HG02678 (cell line): Measurements from ENCODE around the gene MEX3A.
A peak's percentile ranks its signal among the peaks of the same experiment; 100 is the strongest.
"Not testable (repeated sequence)": the region's sequence is repeated elsewhere in the genome, so short reads cannot be mapped to it uniquely, and the experiment has no call there.

ENCODE experiments used
- ATAC-seq: cut with Tn5 transposase; IDR thresholded peaks from one replicate; pipeline ENCODE4 v1.9.1; 2021; ENCODE audit warnings: mild to moderate bottlenecking, moderate library complexity; ENCODE audit not compliant: unreplicated experiment

MEX3A gene

DNA sequence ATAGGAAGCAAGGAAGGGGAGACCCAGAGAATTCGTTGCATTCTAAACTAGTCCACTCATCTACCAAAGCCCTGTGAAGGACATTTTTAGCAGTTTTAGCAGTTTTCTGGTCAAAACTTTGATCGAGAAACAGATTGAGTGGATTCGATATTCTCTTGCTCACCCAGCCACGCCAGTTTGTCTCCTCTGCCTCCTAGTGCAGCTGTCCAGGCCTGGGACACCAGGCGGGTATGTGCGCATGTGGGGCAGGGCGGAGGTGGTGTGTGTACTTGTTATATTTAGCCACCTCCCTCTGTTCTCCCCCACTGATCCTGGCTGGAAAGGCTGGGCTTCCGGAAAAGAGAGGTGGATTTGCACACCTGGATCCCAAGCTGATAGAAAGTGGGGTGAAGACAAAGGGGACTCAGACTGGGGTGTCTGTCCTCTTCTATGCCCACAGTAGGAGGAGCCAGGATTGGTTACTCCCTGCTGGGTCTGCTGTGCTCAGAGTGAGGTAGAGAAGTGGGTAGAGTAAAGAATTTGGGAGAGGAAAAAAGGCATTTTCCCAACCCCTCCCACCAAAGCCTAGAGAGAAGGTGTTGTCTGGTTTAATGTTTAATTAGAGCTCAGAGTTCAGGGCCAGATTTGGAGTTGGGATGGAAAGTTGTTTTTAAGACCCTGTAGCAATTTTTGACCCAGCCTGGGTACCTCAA, 36.1 kb upstream of the MEX3A start:
- no peak for ATAC-seq

DNA sequence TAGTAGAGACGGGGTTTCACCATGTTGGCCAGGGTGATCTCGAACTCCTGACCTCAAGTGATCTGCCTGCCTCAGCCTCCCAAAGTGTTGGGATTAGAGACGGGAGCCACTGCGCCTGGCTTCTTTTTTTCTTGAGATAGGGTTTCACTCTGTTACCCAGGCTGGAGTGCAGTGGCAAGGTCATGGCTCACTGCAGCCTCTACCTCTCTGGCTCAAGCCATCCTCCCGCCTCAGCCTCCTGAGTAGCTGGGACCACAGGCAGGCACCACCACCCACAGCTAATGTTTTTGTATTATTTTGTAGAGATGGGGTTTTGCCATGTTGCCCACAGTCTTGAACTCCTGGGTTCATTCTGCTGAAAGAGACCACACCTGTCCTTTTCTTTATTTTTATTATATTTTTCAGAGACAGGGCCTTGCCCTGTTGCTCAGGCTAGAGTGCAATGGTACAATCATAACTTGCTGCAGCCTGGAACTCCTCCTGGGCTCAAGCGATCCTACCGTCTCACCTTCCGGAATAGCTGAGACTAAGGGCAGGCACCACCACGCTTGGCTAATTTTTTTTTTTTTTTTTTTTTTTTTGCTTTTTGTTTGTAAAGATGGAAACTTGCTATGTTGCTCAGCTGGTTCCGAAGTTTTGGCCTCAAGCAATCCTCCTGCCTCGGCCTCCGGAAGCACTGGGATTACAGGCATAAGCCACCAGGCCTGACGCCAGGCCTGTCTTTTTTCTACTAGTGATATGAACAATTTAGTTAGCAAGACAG, 35.3 kb upstream of the MEX3A start:
- no peak for ATAC-seq

DNA sequence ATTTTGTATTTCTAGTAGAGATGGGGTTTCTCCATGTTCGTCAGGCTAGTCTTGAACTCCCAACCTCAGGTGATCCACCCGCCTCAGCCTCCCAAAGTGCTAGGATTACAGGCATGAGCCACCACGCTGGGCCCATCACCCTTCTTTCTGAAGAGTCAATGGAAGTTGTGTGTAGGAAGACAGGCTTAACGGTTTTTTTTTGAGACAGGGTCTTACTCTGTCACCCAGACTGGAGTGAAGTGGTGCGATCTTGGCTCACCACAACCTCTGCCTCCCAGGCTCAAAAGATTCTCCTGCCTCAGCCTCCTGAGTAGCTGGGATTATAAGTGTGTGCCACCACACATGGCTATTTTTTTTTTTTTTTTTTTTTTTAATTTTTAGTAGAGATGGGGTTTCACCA, 34.5 kb upstream of the MEX3A start:
- ATAC-seq, result not testable (repeated sequence)

DNA sequence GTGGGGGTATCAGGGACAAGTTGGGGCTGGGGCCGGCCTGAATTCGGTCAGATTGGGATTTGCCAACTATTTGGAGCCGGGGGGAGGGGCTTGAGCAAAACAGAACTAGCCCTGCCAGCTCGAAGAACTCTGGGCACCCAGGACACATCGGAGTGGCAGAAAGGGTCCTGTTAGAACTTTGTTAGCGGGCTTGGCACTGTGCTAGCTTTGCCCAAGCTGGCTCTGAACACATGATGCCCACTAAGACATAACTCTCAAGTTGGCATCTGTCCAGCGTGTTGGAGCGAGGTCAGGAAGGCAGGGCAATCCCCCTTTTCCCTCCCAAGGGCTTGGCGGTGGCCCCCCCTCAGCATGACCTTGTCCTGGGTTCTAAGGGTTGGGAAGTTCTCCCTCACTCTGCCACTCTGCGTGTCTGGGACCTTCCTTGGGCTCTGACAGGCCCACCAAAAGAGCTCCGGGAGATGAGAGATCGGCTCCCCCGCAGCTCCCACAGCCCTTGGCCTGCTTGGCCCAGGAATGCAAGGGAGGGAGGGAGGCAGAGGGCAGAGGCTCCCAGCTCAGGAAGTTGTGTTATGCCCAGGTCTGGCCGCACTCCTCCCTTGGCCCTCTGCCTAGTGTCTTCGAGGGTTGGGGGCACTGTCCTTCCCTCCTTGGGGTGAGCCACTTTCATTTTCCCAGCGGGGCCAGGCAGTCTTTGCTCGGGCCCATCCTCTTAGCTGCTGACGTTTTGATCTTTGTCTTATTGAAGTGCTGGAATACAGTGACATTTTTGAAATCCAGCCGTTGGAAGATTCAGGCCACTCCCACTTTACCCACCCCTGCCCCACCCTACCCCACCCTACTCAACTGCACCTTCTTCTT, 33.5 kb upstream of the MEX3A start:
- no peak for ATAC-seq

DNA sequence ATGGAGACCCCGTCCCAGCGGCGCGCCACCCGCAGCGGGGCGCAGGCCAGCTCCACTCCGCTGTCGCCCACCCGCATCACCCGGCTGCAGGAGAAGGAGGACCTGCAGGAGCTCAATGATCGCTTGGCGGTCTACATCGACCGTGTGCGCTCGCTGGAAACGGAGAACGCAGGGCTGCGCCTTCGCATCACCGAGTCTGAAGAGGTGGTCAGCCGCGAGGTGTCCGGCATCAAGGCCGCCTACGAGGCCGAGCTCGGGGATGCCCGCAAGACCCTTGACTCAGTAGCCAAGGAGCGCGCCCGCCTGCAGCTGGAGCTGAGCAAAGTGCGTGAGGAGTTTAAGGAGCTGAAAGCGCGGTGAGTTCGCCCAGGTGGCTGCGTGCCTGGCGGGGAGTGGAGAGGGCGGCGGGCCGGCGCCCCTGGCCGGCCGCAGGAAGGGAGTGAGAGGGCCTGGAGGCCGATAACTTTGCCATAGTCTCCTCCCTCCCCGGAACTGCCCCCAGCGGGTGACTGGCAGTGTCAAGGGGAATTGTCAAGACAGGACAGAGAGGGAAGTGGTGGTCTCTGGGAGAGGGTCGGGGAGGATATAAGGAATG, 32.8 kb upstream of the MEX3A start:
- ATAC-seq, result no peak

DNA sequence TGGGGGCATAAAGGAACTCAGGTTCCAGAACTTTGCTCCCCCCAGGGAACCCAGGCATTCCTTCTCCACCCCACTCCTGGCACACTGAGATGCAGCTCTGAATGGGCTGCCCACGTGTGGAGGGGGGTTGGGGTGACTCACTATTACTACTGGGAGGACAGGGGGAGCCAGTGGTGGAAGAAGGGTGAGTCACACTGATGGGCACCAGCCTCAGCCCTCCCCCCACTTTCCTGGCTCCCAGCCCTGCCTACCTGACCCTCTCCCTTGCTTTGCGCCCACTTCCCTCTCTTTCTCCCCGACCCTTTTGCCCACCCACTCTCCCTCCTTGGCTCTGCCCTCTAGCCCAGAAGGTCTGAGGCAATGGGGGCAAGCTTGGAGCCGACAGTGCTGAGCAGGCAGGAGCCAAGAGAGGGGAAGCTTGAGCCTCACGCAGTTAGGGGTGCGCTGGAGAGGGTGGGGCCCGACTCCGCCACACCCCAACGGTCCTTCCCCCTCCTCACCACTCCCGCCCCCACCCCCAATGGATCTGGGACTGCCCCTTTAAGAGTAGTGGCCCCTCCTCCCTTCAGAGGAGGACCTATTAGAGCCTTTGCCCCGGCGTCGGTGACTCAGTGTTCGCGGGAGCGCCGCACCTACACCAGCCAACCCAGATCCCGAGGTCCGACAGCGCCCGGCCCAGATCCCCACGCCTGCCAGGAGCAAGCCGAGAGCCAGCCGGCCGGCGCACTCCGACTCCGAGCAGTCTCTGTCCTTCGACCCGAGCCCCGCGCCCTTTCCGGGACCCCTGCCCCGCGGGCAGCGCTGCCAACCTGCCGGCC, 32.0 kb upstream of the MEX3A start, which contains the start of gene LMNA:
Gene LMNA (plus strand): TSS at position 611 of the 818 bp plus-strand sequence. CDS start 208 bp downstream, outside the sequence.
- ATAC-seq, result peak; percentile 78

DNA sequence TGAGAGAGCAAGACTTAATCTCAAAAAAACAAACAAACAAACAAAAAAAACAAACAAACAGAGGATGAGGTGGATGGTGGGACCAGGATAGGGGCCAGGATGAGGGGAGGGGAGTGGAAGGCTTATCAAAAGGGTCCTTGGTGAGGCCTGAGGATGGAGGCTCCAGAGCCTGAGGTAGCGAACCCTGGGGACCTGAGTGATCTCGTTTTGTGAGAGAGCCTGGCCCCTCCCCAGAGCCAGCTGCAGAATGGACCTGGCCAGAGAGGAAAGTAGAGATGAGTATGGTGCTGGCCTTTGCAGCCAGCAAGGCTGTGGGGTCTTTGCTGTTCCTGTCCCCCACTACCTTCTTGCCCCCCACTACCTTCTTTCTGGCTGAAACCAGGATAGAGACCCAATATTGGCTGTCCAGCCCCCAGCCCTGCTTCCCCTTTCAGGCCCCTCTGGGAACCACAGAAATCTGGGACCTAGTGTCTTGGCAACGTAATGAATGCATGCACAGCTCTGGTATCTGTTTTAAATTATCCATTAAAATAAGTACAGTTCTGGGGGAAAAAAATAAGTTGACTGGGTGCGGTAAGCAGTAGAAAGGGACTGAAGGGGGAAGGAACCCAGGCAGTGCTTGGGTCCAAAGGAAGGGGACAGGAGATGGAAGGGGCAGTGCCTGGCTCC, 31.2 kb upstream of the MEX3A start:
- ATAC-seq, result no peak

DNA sequence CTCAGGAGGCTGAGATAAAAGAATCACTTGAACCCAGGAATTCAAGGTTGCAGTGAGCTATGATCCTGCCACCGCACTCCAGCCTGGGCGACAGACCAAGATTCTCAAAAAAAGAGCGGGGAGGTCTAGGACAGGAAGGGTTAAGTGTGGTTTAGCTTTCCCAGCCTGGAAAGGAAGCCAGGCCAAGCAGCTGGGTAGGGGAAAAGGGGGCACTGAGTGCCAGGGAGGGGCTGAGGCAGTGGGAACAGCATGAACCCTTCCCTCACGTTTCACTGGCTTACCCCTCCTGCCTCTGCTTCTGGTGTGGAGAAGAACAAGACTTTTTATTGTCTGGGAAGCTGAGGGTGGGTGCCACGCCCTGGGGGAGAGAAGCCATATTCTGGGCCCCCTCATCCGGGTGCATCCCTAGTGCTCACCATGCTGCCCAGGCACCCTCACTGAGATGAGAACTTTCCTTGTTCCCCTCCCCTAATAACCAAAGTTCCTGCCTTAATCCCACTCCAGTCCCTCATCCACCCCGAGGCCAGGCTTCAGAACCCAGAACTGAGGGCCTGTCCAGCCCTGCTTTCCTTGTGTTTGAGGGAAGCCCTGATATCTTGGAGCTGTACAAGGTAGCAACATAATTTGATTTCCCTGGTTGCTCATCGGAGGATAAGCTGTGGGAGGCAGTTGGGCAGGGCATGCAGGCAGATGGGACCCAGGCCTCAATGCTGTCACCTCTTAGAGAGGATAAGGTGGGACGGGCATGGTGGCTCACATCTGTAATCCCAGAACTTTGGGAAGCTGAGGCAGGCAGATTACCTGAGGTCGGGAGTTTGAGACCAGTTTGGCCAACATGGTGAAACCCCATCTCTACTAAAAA, 30.2 kb upstream of the MEX3A start:
- ATAC-seq, result no peak

DNA sequence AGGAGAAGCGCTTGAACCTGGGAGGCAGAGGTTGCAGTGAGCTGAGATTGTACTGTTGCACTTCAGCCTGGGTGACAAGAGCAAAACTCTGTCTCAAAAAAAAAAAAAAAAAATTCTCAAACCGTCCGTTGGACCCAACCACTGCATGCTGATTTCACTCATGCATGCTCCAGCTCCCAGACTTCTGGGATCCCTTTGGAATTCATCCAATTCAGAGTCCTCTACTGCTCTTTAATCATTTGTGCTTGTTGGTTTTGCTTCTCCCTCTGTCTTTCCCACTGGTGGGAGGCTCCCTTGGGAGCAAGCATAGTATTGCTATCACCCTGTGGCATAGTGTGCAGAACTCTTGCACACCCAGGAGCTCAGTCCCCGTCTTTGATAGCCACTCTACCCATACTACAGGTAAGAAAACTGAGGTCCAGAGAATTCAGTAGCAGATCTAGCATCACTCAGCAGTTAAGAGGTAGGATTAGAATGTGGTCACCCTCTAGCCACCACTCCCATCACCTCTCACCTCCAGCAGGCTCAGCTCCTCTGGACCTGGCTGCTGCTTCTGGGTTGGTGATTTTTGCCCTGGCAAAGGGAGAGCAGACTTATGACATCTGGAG, 29.2 kb upstream of the MEX3A start:
- ATAC-seq, result no peak

DNA sequence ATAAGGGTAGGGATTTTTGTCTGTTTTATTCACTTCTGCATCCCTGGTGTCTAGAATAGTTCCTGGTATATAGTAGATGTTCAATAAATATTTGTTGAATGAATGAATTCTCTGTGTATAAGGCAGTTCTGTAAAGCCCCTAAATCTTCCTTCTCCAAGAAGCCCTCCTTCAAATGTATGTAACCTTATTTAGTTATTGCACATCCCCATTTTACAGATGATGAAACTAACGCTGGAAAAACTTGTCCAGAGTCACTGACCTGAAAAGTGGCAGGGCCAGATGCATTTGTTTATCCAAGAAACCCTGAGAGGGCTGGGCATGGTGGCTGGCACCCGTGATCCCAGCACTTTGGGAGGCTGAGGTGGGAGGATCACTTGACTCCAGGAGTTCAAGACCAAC, 28.0 kb upstream of the MEX3A start:
- ATAC-seq, result no peak

DNA sequence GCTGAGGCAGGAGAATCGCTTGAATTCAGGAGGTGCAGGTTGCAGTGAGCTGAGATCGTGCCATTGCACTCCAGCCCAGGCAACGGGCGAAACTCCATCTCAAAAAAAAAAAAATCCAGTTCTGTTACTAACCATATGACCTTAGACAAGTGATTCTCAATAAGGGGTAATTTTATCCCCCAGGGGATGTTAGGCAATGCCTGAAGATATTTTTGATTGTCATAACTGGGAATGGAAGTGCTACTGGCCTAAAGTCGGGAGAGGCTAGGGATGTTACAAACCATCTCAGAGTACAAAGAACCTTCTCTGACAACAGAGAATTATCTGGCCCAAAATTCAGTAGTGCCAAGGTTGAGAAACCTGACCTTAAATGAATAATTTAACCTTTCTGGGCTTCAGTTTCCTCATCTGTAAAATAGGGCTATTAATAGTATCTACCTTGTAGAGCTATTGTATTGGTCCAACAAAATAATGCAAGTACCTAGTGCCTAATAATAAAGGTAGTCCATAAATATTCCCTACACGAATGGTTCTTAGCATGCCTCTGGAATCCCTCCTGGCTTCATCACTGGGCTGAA, 26.5 kb upstream of the MEX3A start:
- ATAC-seq, result no peak

DNA sequence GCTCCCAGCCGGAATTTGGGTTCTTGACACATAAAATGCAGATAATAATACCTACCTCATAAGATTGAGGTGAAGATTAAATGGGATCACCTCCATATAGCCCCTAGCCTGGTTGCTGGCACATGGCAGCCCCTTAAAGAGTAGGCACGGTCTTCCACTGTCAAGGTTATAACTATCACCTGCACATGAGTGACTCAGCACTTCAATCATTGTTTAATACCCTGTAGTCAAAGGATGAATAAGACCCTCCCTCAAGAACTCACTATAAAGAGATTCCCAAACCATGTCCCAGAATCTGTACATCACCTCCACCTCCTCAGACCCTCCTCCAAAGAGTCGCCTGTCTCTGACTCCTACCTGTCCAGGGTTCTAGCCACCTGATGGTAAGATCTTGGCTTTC, 25.8 kb upstream of the MEX3A start:
- ATAC-seq, result no peak

DNA sequence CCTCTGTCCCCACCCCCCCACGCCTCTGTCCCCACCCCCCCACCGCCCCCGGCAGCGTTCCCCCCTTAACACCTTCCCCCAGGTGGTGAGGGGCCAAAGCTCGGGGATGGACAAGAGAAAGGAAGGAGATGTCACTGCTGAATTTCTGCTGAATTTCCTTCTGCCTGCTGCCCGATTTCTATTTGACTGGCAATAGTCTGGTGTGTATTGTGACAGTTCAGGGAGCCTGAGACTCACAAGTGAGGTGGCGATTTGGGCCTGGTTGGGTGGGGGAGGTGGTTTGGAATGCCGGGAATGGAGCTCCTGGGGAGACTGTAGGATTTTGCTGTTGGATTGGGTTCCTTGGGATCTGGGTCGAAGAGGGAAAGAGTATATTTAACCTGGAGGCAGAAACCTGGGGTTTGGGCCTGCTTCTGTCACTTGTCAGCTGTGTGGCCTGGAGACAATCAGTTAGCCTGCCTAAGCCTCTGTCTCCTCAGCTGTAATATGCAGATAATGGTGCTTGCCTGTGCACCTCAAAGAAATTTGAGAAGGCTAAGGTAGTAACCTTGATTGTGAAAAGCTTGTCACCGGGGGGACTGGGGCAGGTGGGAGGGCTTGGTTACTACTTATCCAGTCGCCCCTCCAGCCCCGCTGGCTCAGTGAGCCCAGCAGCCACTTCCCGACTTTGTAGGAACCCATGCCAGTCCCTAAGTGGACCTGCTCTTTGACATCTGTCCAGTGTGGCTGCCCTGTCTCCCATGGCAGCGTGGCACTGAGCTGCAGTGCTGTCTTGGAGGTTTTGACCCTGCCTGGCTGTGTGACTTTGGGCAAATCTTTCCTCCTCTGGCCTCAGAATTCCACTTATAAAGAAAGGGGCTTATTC, 24.6 kb upstream of the MEX3A start:
- no peak for ATAC-seq

DNA sequence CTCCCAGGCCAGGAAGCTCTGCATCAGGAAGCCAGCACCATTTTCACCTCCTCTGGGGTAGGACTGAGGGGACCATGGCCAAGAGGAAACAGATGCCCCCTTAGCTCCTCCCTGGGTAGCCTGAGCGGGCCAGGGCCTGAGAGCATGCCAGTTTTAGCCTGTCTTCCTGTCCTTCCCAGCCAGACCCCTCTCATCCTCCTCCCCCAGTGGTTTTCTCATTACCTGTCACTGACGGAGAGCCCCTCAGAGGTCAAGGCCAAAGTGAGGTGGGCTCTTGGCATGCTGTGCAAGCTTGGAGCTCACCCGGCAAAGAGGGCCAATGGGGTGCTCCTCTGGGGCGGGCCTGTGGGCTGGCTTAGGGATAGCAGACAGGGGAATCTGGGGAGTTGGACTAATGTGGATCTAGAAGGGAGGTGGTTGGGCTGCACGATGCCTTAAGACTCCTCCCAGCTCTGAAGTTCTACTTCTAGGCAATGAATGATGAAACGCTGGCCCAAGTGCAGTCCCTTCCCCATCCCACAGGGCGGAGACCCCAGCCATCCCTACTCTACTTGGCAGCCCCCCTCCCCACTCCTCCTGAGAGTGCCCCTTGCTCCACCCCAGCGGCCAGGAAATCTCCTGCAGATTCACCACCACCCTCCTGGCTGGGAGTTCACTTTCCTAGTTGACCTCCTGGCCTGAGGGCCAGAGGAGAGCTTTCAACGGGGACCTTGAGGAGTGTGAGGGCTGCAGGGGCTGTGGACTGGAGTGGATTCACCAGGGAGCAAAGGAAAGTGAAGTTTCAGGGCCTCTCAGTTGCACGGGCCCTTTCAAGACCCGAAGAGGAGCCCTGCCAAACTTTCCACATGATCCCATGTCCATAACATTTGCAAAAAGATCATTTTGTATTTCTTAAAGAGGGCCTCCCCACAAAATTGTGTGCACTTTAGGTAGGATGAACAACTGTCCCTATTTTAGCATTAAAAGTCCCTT, 22.9 kb upstream of the MEX3A start:
- no peak for ATAC-seq

DNA sequence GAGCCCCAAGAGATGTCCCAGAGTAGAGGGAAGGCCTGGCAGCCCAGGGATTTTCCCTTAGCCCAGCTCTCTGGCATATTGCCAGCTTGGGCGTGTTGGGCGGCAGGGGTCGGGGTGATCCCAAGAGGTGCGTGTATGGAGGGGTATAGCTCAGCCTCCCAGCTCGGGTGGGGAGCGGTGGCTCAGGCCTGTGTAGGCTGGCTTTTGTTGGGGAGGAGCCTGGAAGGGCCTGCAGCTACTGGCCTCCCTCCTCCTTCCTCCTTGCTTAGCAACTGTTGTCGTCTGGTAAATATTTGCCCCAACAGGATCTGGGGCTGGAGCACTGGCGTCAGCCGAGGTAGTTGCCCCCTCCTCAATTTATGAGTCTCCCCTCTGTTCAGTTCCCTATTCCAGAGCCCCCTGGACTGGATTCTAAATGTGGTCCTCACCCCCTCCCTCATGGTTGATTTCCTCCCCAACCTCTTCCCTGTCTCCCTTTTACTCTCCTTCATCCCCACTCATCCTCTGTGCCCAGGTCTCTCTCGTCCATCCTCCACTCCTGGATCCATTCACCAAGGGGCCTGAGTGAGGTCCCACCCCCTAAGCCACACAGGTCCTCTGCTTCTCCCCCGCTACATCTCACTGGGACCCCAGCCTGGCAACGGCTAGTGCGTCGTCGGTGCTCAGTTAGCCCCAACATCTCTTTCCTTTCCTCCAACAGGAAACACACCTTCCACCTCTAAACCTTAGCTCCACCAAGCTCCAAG, 22.0 kb upstream of the MEX3A start:
- no peak for ATAC-seq
